Retinal pigment epithelial cell (primary cell): ENCODE results near the gene HOXC10.

Source experiments
- DNase-seq: peaks from one replicate; pipeline ENCODE4 v3.0.0-alpha.2; 2010; ENCODE audit warnings: low read depth
- H3K4me3 ChIP-seq: 2 replicates; pipeline ENCODE4 v1.5.1; 2011; ENCODE audit warnings: mild to moderate bottlenecking, low read length, control low read depth, moderate library complexity
- CTCF ChIP-seq: conservative IDR thresholded peaks from 2 replicates; pipeline ENCODE4 v1.5.1; 2011; ENCODE audit warnings: low read depth, low read length, control low read depth, inconsistent platforms

Gene HOXC10

GRCh38 chr12:53985692-53985993 is 697 bp downstream of the HOXC10 start:
- H3K4me3 ChIP-seq, result no peak overlapping the region
- no peak for DNase-seq
- no peak for TF ChIP-seq CTCF

GRCh38 chr12:53985994-53986685 is 1.2 kb downstream of the HOXC10 start:
- no peak overlapping the region for H3K4me3 ChIP-seq
- DNase-seq, result no peak
- TF ChIP-seq CTCF, result no peak

GRCh38 chr12:53986686-53987483 is 1.9 kb downstream of the HOXC10 start:
- H3K4me3 ChIP-seq, result no peak overlapping the region
- DNase-seq, result no peak
- TF ChIP-seq CTCF, result no peak

GRCh38 chr12:53987787-53988230 is 2.9 kb downstream of the HOXC10 start:
- TF ChIP-seq CTCF, result no peak
- no peak for DNase-seq
- no peak overlapping the region for H3K4me3 ChIP-seq

- DNase-seq, result no peak
- no peak overlapping the region for H3K4me3 ChIP-seq
- no peak for TF ChIP-seq CTCF
Observed at GRCh38 chr12:53988541-53989226, 3.7 kb downstream of the HOXC10 start.

GRCh38 chr12:53989227-53990113 is 4.5 kb downstream of the HOXC10 start:
- DNase-seq, result no peak
- peak; percentile 50 for TF ChIP-seq CTCF
- H3K4me3 ChIP-seq, result no peak overlapping the region
